Measurements from ENCODE around the gene NECTIN1.

The NECTIN1 gene

DNA sequence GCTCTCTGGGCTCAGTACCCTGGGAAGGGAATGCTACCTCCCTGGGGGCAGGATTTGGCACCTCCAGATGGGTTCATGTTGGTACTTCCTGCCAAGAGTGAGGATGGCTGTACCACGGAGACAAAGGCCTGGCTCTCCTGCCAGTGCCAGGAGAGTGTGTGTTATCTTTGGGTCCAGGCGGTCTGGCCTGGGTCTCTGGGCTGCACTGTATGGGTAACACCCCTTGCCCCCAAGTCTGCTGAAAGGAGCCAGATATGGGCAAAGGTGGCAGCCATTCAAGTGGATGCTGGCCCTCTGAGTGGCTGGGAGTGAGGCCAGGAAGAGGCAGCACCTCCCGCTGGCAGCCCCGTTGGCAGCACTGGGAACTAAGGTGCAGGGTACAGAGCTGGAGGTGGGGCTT is 91.5 kb downstream of the NECTIN1 start:
- H3K36me3 ChIP-seq (ENCODE audit: control insufficient read depth in 1 of 2, insufficient read depth in 2 of 2, low read length in 2 of 2) = no peaks in the 10 kb centered on the region
- H3K9ac ChIP-seq (ENCODE audit: low read length) = no peak overlapping the region
- peaks cover 1% of the 10 kb centered on the region for H3K9me3 ChIP-seq (ENCODE audit: insufficient read depth, low read depth, low read length)
- no peak overlapping the region for H2AK5ac ChIP-seq (ENCODE audit: low read length)
- no peak overlapping the region for H3K4ac ChIP-seq (ENCODE audit: low read depth, low read length)
- H3K23ac ChIP-seq (ENCODE audit: low read length) = no peak overlapping the region
- no CpG with 5 or more reads among the region's 4 CpGs for WGBS (ENCODE audit: extremely low coverage, insufficient coverage, insufficient read length)
- H3K4me3 ChIP-seq (ENCODE audit: low read depth, low read length) = no peak overlapping the region
- H3K27ac ChIP-seq (ENCODE audit: low read depth, low read length) = no peak overlapping the region
- no peak overlapping the region for H2AFZ ChIP-seq (ENCODE audit: insufficient read depth, low read length, poor library complexity)
- no peak overlapping the region for H4K8ac ChIP-seq (ENCODE audit: low read depth, low read length)
- no peak for DNase-seq
- H3K14ac ChIP-seq (ENCODE audit: low read length) = no peak overlapping the region
- H4K91ac ChIP-seq (ENCODE audit: low read depth, low read length) = no peak overlapping the region
- H2BK5ac ChIP-seq (ENCODE audit: low read depth, low read length, poor library complexity) = no peak overlapping the region
- H2BK12ac ChIP-seq (ENCODE audit: low read length) = no peak overlapping the region
- H2BK120ac ChIP-seq (ENCODE audit: insufficient read depth, low read length, poor library complexity) = no peak overlapping the region
- peaks cover 0 to 2% of the 10 kb centered on the region in 2 experiments for H3K4me1 ChIP-seq (ENCODE audit: control insufficient read depth in 1 of 2, insufficient read depth in 2 of 2, low read length in 2 of 2)
- H3K79me2 ChIP-seq (ENCODE audit: control insufficient read depth, insufficient read depth, low read length, poor library complexity) = no peaks in the 10 kb centered on the region
- no peak overlapping the region for H4K12ac ChIP-seq (ENCODE audit: low read depth, low read length)
- no peaks in the 10 kb centered on the region for H3K27me3 ChIP-seq (ENCODE audit: insufficient read depth, low read length)
- no peak overlapping the region for H3K18ac ChIP-seq (ENCODE audit: low read length)
- H3K79me1 ChIP-seq (ENCODE audit: low read length) = no peaks in the 10 kb centered on the region
- H3K4me2 ChIP-seq (ENCODE audit: low read length) = no peak overlapping the region

GRCh38 chr11:119635776-119636175 is 93.2 kb downstream of the NECTIN1 start:
- H3K4ac ChIP-seq (ENCODE audit: low read depth, low read length) = no peak overlapping the region
- no peak overlapping the region for H3K18ac ChIP-seq (ENCODE audit: low read length)
- no peak overlapping the region for H2BK12ac ChIP-seq (ENCODE audit: low read length)
- no peak overlapping the region for H3K9ac ChIP-seq (ENCODE audit: low read length)
- no peak overlapping the region for H2BK5ac ChIP-seq (ENCODE audit: low read depth, low read length, poor library complexity)
- no peak for DNase-seq
- H3K4me2 ChIP-seq (ENCODE audit: low read length) = no peak overlapping the region
- WGBS (ENCODE audit: extremely low coverage, insufficient coverage, insufficient read length) = no CpG with 5 or more reads among the region's 8 CpGs
- no peaks in the 10 kb centered on the region for H3K79me1 ChIP-seq (ENCODE audit: low read length)
- no peak overlapping the region for H2BK120ac ChIP-seq (ENCODE audit: insufficient read depth, low read length, poor library complexity)
- H3K27me3 ChIP-seq (ENCODE audit: insufficient read depth, low read length) = no peaks in the 10 kb centered on the region
- no peak overlapping the region for H4K91ac ChIP-seq (ENCODE audit: low read depth, low read length)
- H2AFZ ChIP-seq (ENCODE audit: insufficient read depth, low read length, poor library complexity) = no peak overlapping the region
- H4K12ac ChIP-seq (ENCODE audit: low read depth, low read length) = no peak overlapping the region
- H3K79me2 ChIP-seq (ENCODE audit: control insufficient read depth, insufficient read depth, low read length, poor library complexity) = no peaks in the 10 kb centered on the region
- no peak overlapping the region for H2AK5ac ChIP-seq (ENCODE audit: low read length)
- no peaks in the 10 kb centered on the region for H3K36me3 ChIP-seq (ENCODE audit: control insufficient read depth in 1 of 2, insufficient read depth in 2 of 2, low read length in 2 of 2)
- no peak overlapping the region for H4K8ac ChIP-seq (ENCODE audit: low read depth, low read length)
- H3K27ac ChIP-seq (ENCODE audit: low read depth, low read length) = no peak overlapping the region
- peaks cover 1% of the 10 kb centered on the region for H3K9me3 ChIP-seq (ENCODE audit: insufficient read depth, low read depth, low read length)
- no peak overlapping the region for H3K14ac ChIP-seq (ENCODE audit: low read length)
- no peak overlapping the region for H3K4me3 ChIP-seq (ENCODE audit: low read depth, low read length)
- peaks cover 0 to 2% of the 10 kb centered on the region in 2 experiments for H3K4me1 ChIP-seq (ENCODE audit: control insufficient read depth in 1 of 2, insufficient read depth in 2 of 2, low read length in 2 of 2)
- no peak overlapping the region for H3K23ac ChIP-seq (ENCODE audit: low read length)

- WGBS (ENCODE audit: extremely low coverage, insufficient coverage, insufficient read length) = no CpG with 5 or more reads among the region's 21 CpGs
- Histone ChIP-seq H2BK120ac (ENCODE audit: insufficient read depth, low read length, poor library complexity) (no peak overlapping the region), H3K18ac (ENCODE audit: low read length) (no peak overlapping the region), H4K8ac (ENCODE audit: low read depth, low read length) (no peak overlapping the region), H3K27ac (ENCODE audit: low read depth, low read length) (no peak overlapping the region), H2BK12ac (ENCODE audit: low read length) (no peak overlapping the region), H3K27me3 (ENCODE audit: insufficient read depth, low read length) (no peaks in the 10 kb centered on the region), H4K91ac (ENCODE audit: low read depth, low read length) (no peak overlapping the region), H3K4me3 (ENCODE audit: low read depth, low read length) (no peak overlapping the region), H2AFZ (ENCODE audit: insufficient read depth, low read length, poor library complexity) (no peak overlapping the region), H3K4me1 (ENCODE audit: control insufficient read depth in 1 of 2, insufficient read depth in 2 of 2, low read length in 2 of 2) (no peaks in the 10 kb centered on the region), H3K4ac (ENCODE audit: low read depth, low read length) (no peak overlapping the region), H3K4me2 (ENCODE audit: low read length) (no peak overlapping the region), H4K12ac (ENCODE audit: low read depth, low read length) (no peak overlapping the region), H2BK5ac (ENCODE audit: low read depth, low read length, poor library complexity) (no peak overlapping the region), H2AK5ac (ENCODE audit: low read length) (no peak overlapping the region), H3K9me3 (ENCODE audit: insufficient read depth, low read depth, low read length) (peaks cover 1% of the 10 kb centered on the region), H3K79me1 (ENCODE audit: low read length) (no peaks in the 10 kb centered on the region), H3K9ac (ENCODE audit: low read length) (no peak overlapping the region), H3K79me2 (ENCODE audit: control insufficient read depth, insufficient read depth, low read length, poor library complexity) (no peaks in the 10 kb centered on the region), H3K14ac (ENCODE audit: low read length) (no peak overlapping the region), H3K23ac (ENCODE audit: low read length) (no peak overlapping the region), H3K36me3 (ENCODE audit: control insufficient read depth in 1 of 2, insufficient read depth in 2 of 2, low read length in 2 of 2) (no peaks in the 10 kb centered on the region)
- DNase-seq = no peak
Observed at GRCh38 chr11:119635041-119635740, 93.8 kb downstream of the NECTIN1 start.

- H2BK12ac ChIP-seq (ENCODE audit: low read length) = no peak overlapping the region
- no peaks in the 10 kb centered on the region for H3K36me3 ChIP-seq (ENCODE audit: control insufficient read depth in 1 of 2, insufficient read depth in 2 of 2, low read length in 2 of 2)
- H2AK5ac ChIP-seq (ENCODE audit: low read length) = no peak overlapping the region
- no peak overlapping the region for H3K4me2 ChIP-seq (ENCODE audit: low read length)
- H4K8ac ChIP-seq (ENCODE audit: low read depth, low read length) = no peak overlapping the region
- no peak overlapping the region for H3K27ac ChIP-seq (ENCODE audit: low read depth, low read length)
- DNase-seq = no peak
- H3K27me3 ChIP-seq (ENCODE audit: insufficient read depth, low read length) = no peaks in the 10 kb centered on the region
- no peak overlapping the region for H3K18ac ChIP-seq (ENCODE audit: low read length)
- H4K91ac ChIP-seq (ENCODE audit: low read depth, low read length) = no peak overlapping the region
- H4K12ac ChIP-seq (ENCODE audit: low read depth, low read length) = no peak overlapping the region
- no CpG with 5 or more reads among the region's 15 CpGs for WGBS (ENCODE audit: extremely low coverage, insufficient coverage, insufficient read length)
- H3K9me3 ChIP-seq (ENCODE audit: insufficient read depth, low read depth, low read length) = peaks cover 1% of the 10 kb centered on the region
- H3K9ac ChIP-seq (ENCODE audit: low read length) = no peak overlapping the region
- no peak overlapping the region for H3K4ac ChIP-seq (ENCODE audit: low read depth, low read length)
- no peak overlapping the region for H3K23ac ChIP-seq (ENCODE audit: low read length)
- no peak overlapping the region for H2BK120ac ChIP-seq (ENCODE audit: insufficient read depth, low read length, poor library complexity)
- no peak overlapping the region for H2AFZ ChIP-seq (ENCODE audit: insufficient read depth, low read length, poor library complexity)
- no peak overlapping the region for H2BK5ac ChIP-seq (ENCODE audit: low read depth, low read length, poor library complexity)
- no peaks in the 10 kb centered on the region for H3K79me2 ChIP-seq (ENCODE audit: control insufficient read depth, insufficient read depth, low read length, poor library complexity)
- no peak overlapping the region for H3K4me3 ChIP-seq (ENCODE audit: low read depth, low read length)
- H3K79me1 ChIP-seq (ENCODE audit: low read length) = no peaks in the 10 kb centered on the region
- H3K14ac ChIP-seq (ENCODE audit: low read length) = no peak overlapping the region
- H3K4me1 ChIP-seq (ENCODE audit: control insufficient read depth in 1 of 2, insufficient read depth in 2 of 2, low read length in 2 of 2) = no peaks in the 10 kb centered on the region
Observed at GRCh38 chr11:119634301-119634700, 94.7 kb downstream of the NECTIN1 start.

Measured in trophoblast cell (in vitro differentiated cells and primary cell).